ENCODE measurements around the gene DARS1.

DARS1 gene

GRCh38 chr2:135994281-135994680 lies 8.9 kb upstream of the DARS1 start:
- TF ChIP-seq CTCF (IDR thresholded peaks at IDR 0.05; ENCODE audit: low read depth, low read length): no peak
- no peak overlapping the region for H3K4me3 ChIP-seq (ENCODE audit: low read depth, low read length)
- in situ Hi-C loops (cut with HindIII; ENCODE audit: low sequenced_read_pairs): no loop called here

GRCh38 chr2:135993421-135993820 lies 8.0 kb upstream of the DARS1 start:
- H3K4me3 ChIP-seq (ENCODE audit: low read depth, low read length): no peak overlapping the region
- no peak for TF ChIP-seq CTCF (IDR thresholded peaks at IDR 0.05; ENCODE audit: low read depth, low read length)
- DNase-seq (ENCODE audit: low read depth, low spot score): no peak
- in situ Hi-C loops (cut with HindIII; ENCODE audit: low sequenced_read_pairs): no loop called here

More at GRCh38 chr2:135994281-135994680, 8.9 kb upstream of the DARS1 start:
- no peak for DNase-seq (ENCODE audit: low read depth, low spot score)

GRCh38 chr2:135991861-135992260 lies 6.4 kb upstream of the DARS1 start:
- no peak overlapping the region for H3K4me3 ChIP-seq (ENCODE audit: low read depth, low read length)
- no peak for DNase-seq (ENCODE audit: low read depth, low spot score)
- in situ Hi-C loops (cut with HindIII; ENCODE audit: low sequenced_read_pairs): no loop called here
- TF ChIP-seq CTCF (IDR thresholded peaks at IDR 0.05; ENCODE audit: low read depth, low read length): no peak

GRCh38 chr2:135987441-135987840 lies 2.0 kb upstream of the DARS1 start:
- in situ Hi-C loops (cut with HindIII; ENCODE audit: low sequenced_read_pairs): no loop called here
- DNase-seq (ENCODE audit: low read depth, low spot score): no peak
- no peak overlapping the region for H3K4me3 ChIP-seq (ENCODE audit: low read depth, low read length)
- no peak for TF ChIP-seq CTCF (IDR thresholded peaks at IDR 0.05; ENCODE audit: low read depth, low read length)

- TF ChIP-seq CTCF (IDR thresholded peaks at IDR 0.05; ENCODE audit: low read depth, low read length): no peak
- H3K4me3 ChIP-seq (ENCODE audit: low read depth, low read length): no peak overlapping the region
- in situ Hi-C loops (cut with HindIII; ENCODE audit: low sequenced_read_pairs): no loop called here
Measured at GRCh38 chr2:135986507-135986906, 1.1 kb upstream of the DARS1 start.

GRCh38 chr2:135985826-135986393 lies 484 bp upstream of the DARS1 start:
- H3K4me3 ChIP-seq (ENCODE audit: low read depth, low read length): peak overlapping the region; percentile 97
- DNase-seq (ENCODE audit: low read depth, low spot score): no peak
- in situ Hi-C loops (cut with HindIII; ENCODE audit: low sequenced_read_pairs): no loop called here
- no peak for TF ChIP-seq CTCF (IDR thresholded peaks at IDR 0.05; ENCODE audit: low read depth, low read length)

More at GRCh38 chr2:135986507-135986906, 1.1 kb upstream of the DARS1 start:
- no peak for DNase-seq (ENCODE audit: low read depth, low spot score)
